NOMO-1 treated with DMSO at 0.1 percent for 48 hours (cell line): ENCODE results near the gene CD48.

ENCODE experiments used
- DNase-seq: peaks from one replicate; lab custom pipeline; 2025; ENCODE audit not compliant: unreplicated experiment; lab: John Stamatoyannopoulos, UW

CD48 gene, protein sequence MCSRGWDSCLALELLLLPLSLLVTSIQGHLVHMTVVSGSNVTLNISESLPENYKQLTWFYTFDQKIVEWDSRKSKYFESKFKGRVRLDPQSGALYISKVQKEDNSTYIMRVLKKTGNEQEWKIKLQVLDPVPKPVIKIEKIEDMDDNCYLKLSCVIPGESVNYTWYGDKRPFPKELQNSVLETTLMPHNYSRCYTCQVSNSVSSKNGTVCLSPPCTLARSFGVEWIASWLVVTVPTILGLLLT

DNA sequence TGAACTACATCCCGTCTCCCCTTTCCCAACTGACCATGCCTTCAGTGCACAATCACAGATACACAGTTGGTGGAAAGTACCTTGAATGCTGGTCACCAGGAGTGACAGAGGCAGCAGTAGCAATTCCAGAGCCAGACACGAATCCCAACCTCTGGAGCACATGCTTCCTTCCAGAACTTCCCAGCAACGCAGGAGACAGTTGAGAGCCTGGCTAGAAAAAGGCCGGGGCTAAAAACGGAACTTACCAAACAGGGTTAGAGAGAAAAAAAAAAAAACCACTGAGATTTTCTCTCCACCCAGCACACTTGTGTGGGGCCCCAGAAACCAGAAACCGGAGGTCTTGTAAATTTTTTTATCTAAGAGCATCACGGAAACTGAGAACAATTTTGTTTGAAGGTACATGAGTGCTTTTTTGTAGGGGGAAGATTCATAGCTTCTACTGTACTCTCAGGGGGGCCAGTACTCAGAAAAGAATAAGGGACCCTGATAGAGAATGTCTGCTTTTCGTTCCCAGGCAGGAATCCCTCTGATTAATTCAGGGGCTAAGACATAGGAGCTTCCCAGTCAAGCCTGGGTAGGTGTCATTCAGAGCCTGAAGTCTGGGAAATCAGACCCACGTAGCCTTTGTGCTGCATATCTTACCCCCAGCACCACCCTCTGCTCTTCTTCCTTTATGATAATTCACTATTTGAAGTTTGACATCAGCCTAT, at the start of gene CD48:
Gene CD48 (minus strand): TSS at position 221 of the 710 bp plus-strand sequence. CDS start 59 bp downstream, at position 162.
- peak; percentile 62 for DNase-seq

DNA sequence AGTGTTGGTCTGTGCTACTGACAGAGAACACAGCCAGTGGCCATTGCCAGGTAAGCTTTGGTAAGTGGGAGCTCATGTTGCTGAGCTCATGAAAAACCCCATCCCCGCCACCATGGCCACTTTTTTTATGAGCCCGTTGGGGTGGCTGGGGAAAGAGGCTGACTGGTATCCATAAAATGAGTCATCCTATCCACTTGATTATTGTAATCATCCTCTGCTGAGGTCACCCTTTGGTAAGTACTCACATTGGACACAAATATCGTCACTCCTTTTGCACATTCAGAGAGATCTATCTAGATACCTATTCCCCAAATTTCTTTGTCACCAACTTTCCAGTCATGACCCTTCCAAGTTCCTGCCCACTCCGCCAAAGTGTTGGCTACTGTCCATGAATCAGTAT, 49.4 kb upstream of the CD48 start:
- no peak for DNase-seq

DNA sequence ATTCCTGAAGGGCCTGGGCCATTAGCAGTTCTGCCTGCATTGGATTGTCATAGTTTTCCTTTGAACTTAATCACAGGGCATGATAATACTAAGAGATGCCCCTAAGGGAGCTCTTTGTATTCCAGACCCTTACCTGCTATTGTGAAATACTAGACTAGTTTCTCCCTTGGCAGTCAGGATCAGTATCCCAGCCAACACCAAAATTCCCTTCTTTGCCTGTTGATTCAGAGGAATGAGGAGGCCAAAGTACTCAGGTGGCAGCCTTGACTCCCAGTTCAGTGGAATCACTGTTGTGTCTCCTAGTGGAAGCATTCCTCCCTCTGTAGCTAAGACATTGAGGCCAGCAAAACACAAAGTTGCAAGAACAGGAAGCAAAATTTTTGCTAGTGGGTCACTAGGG, 48.1 kb upstream of the CD48 start:
- DNase-seq, result no peak

DNA sequence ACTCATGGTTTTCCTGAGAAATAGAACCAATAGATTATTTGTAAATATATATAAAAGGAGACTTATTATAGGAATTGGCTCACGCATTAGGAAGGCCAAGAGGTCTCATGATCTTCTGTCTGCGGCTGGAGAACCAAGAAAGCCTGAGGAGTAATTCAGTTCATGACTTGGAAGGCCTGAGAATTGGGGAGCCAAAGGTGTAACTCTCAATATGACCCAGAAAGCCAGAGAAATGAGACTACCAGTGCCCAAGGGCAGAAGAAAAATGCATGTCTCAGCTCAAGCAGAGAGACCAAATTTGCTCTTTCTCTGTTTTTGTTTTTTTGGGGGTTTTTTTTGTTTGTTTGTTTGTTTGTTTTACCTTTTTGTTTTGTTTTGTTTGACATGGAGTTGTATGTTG, 46.9 kb upstream of the CD48 start:
- no peak for DNase-seq

DNA sequence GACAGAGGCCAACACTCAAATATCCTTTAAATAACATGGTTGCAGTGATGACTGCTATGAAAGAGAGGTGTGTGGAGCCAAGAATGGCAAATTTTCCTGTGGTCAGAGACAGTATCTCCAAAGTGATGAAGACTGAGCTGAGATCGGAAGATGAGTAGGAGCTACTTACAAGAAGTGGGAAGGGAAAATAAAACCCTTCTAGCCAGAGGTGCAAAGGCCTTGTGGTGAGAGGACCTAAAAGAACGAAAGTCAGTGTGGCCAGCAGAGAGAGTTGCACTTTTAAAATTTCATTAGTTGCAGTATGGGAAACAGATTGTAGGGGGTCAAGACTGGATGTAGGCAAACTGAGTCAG, 45.2 kb upstream of the CD48 start:
- no peak for DNase-seq

DNA sequence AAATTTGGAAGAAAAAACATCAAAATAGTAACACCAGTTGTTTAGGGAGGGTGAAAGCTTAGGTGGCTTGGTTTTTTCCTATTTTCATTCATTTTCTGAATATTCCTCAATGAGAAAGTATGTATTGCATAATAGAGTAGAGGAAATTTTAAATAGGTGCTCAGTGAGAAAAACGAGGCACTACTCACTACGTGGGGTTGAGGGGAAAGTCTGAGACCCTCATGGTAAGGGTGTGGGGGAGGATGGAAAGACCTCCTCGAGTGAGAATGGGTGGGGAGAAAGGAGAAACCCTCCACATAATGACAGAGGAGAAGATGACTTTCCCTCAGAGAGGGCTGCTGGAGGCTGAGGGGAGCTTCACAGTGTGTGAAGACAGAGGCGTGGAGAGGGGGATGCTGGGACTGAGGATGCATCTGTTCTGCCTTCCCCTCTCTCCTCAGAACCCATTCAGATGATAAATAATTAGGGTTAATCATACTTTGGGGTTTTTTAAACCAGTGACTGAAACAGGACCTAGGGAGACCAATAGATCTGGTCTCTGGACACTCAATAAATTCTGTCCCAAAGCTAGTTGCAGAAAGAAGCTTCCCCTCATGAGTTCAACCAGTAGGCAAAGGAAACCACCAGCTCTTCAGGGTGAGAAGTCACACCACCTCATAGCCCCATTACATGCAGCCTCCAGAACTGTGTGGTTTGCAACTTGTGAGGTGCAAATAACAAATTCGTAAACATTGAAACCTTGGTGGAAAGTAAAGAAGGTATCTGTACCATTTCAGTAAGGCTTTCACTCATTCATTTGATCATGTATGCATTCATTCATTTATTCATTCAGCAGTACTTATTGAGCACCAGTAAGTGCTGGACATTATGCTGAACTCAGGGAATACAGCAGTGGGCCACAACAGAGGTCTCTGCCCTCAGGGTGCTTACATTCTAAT, 44.6 kb upstream of the CD48 start:
- DNase-seq, result no peak

DNA sequence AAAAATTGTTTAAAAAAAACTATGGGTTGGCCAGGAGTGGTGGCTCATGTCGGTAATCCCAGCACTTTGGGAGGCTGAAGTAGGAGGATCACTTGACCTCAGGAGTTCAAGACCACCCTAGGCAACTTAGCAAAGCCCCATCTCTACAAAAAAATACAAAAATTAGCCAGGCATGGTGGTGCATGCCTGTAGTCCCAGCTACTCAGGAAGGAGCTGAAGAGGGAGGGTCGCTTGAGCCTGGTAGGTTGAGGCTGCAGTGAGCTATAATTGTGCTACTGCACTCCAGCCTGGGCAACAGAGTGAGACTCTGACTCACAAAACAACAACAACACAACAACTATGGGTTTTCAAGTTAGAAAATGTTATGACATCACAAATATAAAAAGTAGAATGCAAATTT, 43.8 kb upstream of the CD48 start:
- DNase-seq, result no peak

DNA sequence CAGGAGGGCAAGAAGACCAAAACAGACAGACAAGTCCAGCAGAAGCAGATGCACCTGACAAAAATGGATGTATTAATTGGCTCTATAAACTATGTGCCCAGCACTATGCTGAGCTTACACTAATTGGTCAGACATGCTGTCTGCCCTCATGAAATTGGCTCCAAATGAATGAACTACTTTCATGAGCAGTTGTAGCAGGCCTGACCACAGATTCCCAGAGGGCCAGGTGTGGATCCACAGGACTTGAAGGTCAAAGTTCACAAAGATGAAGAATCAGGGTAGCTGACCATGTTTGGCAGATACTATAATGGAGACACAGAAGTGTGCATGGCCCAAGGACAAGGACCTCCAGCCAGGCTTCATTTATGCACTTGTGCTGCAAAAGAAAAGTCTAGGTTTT, 42.0 kb upstream of the CD48 start:
- DNase-seq, result no peak

DNA sequence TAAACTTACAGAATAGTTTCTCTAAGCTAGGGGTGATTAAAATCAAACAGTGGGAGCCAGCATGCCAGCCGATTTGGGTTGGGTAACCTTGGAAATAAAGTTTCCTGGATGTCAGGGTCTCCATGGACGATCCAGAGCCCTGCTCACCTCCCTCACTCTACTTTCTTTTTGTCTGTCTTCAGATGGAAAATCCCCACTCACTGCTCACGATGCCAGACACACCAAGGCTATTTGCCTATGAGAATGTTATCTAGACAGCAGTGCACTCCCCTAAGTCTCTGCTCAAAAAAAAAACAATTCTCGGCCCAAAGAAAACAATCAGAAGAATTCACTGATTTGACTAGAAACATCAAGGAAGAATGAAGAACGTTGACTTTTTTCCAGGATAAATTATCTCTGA, 41.3 kb upstream of the CD48 start:
- no peak for DNase-seq

DNA sequence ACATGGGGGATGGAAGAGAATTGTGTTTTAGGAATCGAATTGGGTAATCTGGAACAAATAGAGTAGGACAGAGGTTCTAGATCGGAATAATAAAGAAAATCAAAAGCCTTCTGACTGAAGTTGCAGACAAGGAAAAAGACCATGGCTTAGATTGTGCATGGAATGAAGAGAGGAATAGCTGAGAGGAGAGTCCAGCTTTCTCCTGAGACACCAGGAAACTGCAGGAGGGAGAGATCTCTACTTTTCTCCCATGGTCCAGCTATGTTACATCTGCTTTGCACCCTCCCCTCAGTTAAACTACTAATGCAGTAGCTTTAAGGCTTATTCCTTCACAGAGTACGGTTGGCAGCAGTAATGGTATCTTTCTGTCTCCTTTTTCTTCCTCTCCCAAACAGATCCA, 40.8 kb upstream of the CD48 start:
- DNase-seq, result no peak

DNA sequence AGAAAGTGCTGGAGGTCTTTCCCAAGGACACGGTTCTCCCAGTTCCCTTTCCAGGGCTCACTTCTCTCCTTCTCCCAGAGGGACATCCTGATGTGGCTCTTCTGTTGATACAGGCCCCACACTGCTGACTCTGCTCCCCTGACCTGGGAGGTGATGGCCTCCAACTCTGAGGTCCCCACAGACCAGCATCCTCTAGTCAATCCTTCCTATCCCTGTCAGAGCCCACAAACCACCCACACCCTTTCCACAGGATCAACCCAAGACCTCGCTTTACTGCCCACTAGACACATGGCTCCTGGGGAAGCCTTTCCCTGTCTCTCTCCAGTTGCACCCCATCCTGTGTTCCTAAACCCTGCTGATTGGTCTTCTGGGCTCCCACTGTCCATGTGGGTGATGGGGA, 39.0 kb upstream of the CD48 start:
- no peak for DNase-seq

DNA sequence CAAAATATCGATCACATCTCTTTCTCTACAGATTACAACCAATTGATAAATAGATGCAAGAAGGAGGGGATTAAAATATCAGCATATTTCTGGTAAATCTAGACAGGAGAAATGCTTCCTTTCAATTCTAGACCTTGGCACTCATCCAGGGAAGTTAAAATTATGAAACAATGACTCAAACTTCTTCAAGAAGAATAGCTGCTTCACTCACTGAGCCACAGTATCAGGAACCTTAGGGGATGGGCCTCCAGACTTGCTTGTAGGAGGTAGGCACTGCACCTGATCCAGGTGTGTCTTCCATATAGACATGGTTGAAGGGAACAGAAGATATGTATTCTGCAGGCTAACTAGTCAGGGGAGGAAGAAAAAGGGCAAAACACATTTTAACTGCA, 37.3 kb upstream of the CD48 start:
- peak; percentile 60 for DNase-seq

DNA sequence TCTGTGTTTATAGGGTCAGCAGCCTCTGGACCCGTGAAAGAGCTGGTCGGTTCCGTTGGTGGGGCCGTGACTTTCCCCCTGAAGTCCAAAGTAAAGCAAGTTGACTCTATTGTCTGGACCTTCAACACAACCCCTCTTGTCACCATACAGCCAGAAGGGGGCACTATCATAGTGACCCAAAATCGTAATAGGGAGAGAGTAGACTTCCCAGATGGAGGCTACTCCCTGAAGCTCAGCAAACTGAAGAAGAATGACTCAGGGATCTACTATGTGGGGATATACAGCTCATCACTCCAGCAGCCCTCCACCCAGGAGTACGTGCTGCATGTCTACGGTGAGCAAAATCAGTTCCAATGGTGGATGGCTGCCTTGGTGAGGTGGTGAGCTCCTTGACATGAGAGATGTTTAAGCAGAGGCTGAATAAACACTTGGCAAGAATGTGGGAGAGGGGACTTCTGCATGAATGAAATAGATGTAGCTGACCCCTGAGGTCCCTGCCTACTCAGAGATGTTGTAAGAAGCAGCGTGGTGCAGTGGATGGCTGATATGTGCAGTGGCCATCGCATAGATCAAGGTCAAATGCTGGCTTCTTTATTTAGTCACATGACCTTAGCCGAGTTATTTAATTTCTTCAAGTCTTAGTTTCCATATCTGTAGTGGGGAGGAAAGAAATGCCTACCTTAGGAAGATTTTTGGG, 36.7 kb upstream of the CD48 start:
- DNase-seq, result no peak

DNA sequence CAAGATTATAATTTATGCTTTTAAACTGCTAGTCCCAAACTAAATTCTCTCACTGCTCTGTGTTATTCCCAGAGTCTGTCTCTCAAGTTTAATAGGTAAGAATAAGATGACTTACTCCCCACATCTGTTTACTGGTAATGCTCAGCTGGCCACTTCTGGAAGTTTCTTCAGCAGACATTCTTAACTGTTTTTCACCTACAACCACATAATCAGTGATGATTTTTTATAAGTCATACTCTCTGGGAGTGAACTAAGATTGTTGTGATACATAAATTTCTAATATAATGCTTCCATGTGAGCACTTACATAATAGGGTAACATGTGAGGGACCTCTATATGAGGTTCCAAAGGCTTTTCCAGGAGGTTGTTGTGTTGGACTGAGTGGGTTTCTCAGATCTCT, 36.1 kb upstream of the CD48 start:
- no peak for DNase-seq

DNA sequence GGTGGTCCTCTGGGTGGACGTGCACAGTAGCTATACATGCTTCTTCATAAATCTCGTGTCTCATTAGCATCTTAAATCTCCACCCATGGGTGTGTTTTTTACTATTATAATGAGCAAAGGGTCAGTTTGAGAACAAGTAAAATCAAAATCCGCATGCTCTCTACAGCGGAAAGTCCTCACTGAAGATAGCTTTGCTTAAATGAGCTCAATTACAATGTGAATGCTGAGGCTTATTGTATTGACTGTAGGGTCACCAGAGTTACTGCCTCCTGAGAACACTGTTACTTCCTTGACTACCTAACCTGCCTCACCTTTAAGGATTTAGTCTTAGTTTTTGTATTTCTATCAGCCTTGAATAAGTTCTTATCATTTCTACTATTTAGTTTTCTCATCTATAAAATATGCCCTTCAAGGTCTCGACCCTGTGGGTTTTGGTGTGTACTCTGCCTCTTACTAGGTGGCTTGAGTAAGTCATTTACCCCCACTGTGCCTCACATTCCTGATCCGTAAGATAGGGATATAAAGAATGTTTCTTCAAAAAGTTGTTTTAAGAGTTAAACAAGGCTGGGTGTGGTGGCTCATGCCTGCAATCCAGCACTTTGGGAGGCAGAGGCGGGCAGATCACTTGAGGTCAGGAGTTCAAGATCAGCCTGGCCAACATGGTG, 35.3 kb upstream of the CD48 start:
- DNase-seq, result no peak

DNA sequence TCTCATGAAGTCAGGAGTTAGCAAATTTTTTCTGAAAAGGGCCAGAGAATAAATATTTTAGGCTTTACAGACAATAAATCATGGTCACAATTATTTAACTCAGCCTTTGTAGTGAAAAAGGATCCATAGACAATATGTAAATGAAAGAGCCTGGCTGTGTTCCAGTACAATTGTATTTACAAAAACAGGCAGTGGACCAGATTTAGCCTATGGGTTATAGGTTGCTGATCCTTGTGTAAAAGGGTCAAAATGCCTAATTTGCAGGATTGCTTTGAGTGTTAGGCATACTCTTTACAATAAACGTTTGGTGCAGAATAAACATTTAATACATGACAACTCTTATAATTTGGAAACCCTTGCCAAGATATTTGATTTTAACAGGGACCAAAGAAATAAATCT, 33.9 kb upstream of the CD48 start:
- no peak for DNase-seq

DNA sequence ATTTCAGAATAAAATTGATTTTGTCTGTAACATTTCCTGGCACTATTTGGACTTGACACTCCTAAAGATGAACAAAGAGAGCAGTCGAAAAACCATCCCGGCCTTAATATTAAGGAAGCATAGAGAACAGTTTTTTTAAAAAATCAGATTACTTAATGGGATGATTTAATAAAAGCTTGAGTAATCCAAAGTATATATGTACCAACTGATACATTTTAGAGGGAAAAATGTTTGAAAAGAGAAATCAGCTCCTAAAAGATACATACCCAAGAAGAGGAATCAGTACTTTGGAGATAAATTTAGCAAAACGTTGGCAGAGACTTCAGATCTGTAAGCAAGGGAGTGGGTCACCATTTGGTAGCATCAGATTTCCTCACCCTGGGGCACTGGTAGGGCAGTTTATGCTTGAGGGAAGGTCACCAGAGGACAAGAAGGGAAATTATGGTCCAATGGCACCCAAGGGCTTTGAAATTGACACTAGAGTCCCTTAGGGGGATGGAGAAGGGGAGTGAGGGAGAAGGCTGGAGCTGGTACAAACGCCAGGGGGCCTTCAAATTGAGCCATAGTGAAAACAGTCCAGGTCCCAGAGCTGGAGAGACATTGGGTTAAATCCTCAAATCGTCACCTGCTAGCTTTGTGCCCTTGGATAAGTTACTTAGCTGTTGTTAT, 33.4 kb upstream of the CD48 start:
- DNase-seq, result no peak

DNA sequence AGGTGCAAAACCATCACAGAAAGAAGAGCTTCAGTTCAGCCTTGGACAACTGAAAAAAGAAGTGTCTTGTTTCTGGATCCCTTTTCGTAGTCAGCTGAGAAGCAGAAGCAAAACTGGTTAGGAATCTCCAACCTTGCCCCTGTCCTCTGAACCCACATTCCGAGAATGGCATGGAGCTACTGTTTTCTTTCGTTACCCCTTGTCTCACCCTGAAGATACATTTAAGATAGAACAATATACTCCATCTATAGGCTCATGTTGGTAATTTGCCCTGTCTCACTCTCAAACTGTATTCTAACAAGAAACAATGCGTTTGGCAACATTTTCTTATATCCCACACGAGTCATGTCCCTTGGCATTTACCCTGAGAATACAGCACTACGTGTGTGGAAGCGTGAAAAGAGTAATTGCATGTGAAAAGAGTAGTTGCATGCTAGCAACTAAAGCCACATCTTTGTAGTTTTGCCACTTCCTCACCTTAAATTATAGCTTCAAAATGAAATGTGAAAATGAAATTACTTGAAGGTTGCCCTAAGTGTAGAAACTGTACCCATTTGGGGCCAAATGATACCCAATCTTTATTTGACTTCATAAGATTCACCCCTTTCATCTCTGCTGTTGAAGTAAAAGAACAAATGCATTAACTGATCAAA, 32.7 kb upstream of the CD48 start:
- peak; percentile 51 for DNase-seq

DNA sequence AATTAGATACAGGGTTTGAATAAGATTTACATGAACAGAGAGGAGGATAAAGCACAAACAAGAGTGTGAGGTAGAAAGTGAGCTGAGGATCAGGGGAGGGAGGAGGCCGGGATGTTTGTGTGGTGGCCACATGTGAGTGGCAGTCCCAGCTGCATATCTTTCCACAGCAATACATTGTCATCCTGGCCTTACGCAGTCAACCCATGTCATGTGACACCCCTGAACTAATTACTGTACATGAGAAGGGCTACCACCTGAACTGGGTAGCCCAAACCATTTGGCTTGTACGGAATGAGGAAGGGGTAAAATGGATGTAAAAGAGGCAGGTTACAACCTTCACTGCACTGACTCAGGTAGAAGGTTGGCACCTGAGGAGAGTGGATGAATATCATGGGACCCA, 31.6 kb upstream of the CD48 start:
- no peak for DNase-seq
